H9 (cell line): ENCODE measurements around the gene MAD1L1. TPM values are rescaled to one million over a fixed set of nuclear protein-coding genes. Genes with fewer than 3 reads are reported as not detected.

Experiments
- DNase-seq: peaks from one replicate; pipeline ENCODE4 v3.0.0-alpha.2; 2017
- H2AFZ ChIP-seq: one replicate; pipeline ENCODE4 v1.6.1; 2013; ENCODE audit warnings: mild to moderate bottlenecking, low read length, control low read depth, moderate library complexity
- H2AK5ac ChIP-seq: 2 replicates; pipeline ENCODE4 v1.6.1; 2013; ENCODE audit warnings: low read length, control low read depth, mixed read lengths; ENCODE audit not compliant: insufficient read length
- H2BK120ac ChIP-seq: one replicate; pipeline ENCODE4 v1.6.1; 2013; ENCODE audit warnings: low read depth, mild to moderate bottlenecking, low read length, control low read depth, inconsistent platforms; ENCODE audit not compliant: poor library complexity, severe bottlenecking
- H2BK12ac ChIP-seq: 2 replicates; pipeline ENCODE4 v1.6.1; 2013; ENCODE audit warnings: low read length, control low read depth, mixed read lengths, low read depth; ENCODE audit not compliant: insufficient read length
- H2BK15ac ChIP-seq: 2 replicates; pipeline ENCODE4 v1.6.1; 2013; ENCODE audit warnings: low read depth, low read length, control low read depth
- H2BK20ac ChIP-seq: one replicate; pipeline ENCODE4 v1.6.1; 2013; ENCODE audit warnings: low read depth, mild to moderate bottlenecking, low read length, control low read depth, inconsistent platforms; ENCODE audit not compliant: poor library complexity, severe bottlenecking
- H2BK5ac ChIP-seq: 2 replicates; pipeline ENCODE4 v1.6.1; 2013; ENCODE audit warnings: low read length, control low read depth, mixed read lengths; ENCODE audit not compliant: insufficient read length
- H3K14ac ChIP-seq: 2 replicates; pipeline ENCODE4 v1.6.1; 2013; ENCODE audit warnings: low read length, control low read depth; ENCODE audit not compliant: insufficient read depth
- H3K18ac ChIP-seq: 2 replicates; pipeline ENCODE4 v1.6.1; 2013; ENCODE audit warnings: low read depth, mild to moderate bottlenecking, mixed read lengths, low read length, control low read depth; ENCODE audit not compliant: insufficient read length
- H3K23ac ChIP-seq: 2 replicates; pipeline ENCODE4 v1.6.1; 2013; ENCODE audit warnings: low read length, control low read depth, mixed read lengths, low read depth; ENCODE audit not compliant: insufficient read length
- H3K23me2 ChIP-seq: 2 replicates; pipeline ENCODE4 v1.6.1; 2013; ENCODE audit warnings: low read depth, mild to moderate bottlenecking, mixed read lengths, low read length, control low read depth; ENCODE audit not compliant: insufficient read length, poor library complexity, severe bottlenecking
- H3K27ac ChIP-seq: 2 replicates; pipeline ENCODE4 v1.5.1; 2013; ENCODE audit warnings: low read length, control low read depth, mixed read lengths, low read depth; ENCODE audit not compliant: insufficient read length
- H3K27me3 ChIP-seq: 2 replicates; pipeline ENCODE4 v1.6.1; 2013; ENCODE audit warnings: low read length, control low read depth, inconsistent platforms; ENCODE audit not compliant: insufficient read depth
- H3K4ac ChIP-seq: 2 replicates; pipeline ENCODE4 v1.6.1; 2013; ENCODE audit warnings: low read depth, mild to moderate bottlenecking, control low read depth, inconsistent platforms, low read length, moderate library complexity
- H3K4me1 ChIP-seq: 2 replicates; pipeline ENCODE4 v1.6.1; 2013; ENCODE audit warnings: low read length, control low read depth, inconsistent platforms; ENCODE audit not compliant: insufficient read depth
- H3K4me2 ChIP-seq: 2 replicates; pipeline ENCODE4 v1.6.1; 2013; ENCODE audit warnings: low read length, control low read depth, mixed read lengths; ENCODE audit not compliant: insufficient read length, insufficient read depth
- H3K56ac ChIP-seq: 2 replicates; pipeline ENCODE4 v1.6.1; 2013; ENCODE audit warnings: low read depth, mild to moderate bottlenecking, mixed read lengths, low read length, control low read depth; ENCODE audit not compliant: insufficient read length
- H3K79me1 ChIP-seq: 2 replicates; pipeline ENCODE4 v1.6.1; 2013; ENCODE audit warnings: low read depth, mild to moderate bottlenecking, moderate library complexity, low read length, control low read depth, inconsistent platforms; ENCODE audit not compliant: insufficient read depth, poor library complexity, severe bottlenecking
- H3K79me2 ChIP-seq: 2 replicates; pipeline ENCODE4 v1.6.1; 2013; ENCODE audit warnings: low read length, control low read depth, inconsistent platforms; ENCODE audit not compliant: insufficient read depth
- H3K9ac ChIP-seq: 2 replicates; pipeline ENCODE4 v1.6.1; 2013; ENCODE audit warnings: low read length, control low read depth, mixed read lengths; ENCODE audit not compliant: insufficient read length; ENCODE audit errors: extremely low read depth
- H3K9me3 ChIP-seq: one replicate; pipeline ENCODE4 v1.6.1; 2013; ENCODE audit warnings: low read depth, low read length, inconsistent platforms; ENCODE audit not compliant: control insufficient read depth
- H3T11ph ChIP-seq: one replicate; pipeline ENCODE4 v1.6.1; 2013; ENCODE audit warnings: mild to moderate bottlenecking, low read length, control low read depth, inconsistent platforms
- H4K20me1 ChIP-seq: one replicate; pipeline ENCODE4 v1.6.1; 2013; ENCODE audit not compliant: control insufficient read depth, insufficient read length, insufficient read depth
- H4K5ac ChIP-seq: 2 replicates; pipeline ENCODE4 v1.6.1; 2013; ENCODE audit warnings: low read depth, mild to moderate bottlenecking, mixed read lengths, low read length, control low read depth; ENCODE audit not compliant: insufficient read length
- H4K8ac ChIP-seq: replicated peaks from 2 replicates; pipeline ENCODE4 v1.6.1; 2013; ENCODE audit warnings: low read length, control low read depth, mixed read lengths, low read depth; ENCODE audit not compliant: insufficient read length
- H4K91ac ChIP-seq: 2 replicates; pipeline ENCODE4 v1.6.1; 2013; ENCODE audit warnings: low read depth, mild to moderate bottlenecking, moderate library complexity, mixed read lengths, low read length, control low read depth; ENCODE audit not compliant: insufficient read length
- H3K27ac Mint-ChIP-seq, 3 experiments: 2 replicates in 2 of 3; 3 replicates in 1 of 3; pipeline ENCODE4 v1.8.0; 2020 to 2021; ENCODE audit warnings: mixed read lengths in 3 of 3, mild to moderate bottlenecking in 1 of 3, moderate library complexity in 1 of 3
- H3K27me3 Mint-ChIP-seq: 2 replicates; pipeline ENCODE4 v1.8.0; 2021; ENCODE audit warnings: low read depth, mild to moderate bottlenecking, moderate library complexity, mixed read lengths
- H3K36me3 Mint-ChIP-seq, 3 experiments: 2 replicates in 2 of 3; 3 replicates in 1 of 3; pipeline ENCODE4 v1.8.0; 2020 to 2021; ENCODE audit warnings: low read depth in 3 of 3, mixed read lengths in 3 of 3; ENCODE audit not compliant: insufficient read depth in 1 of 3
- H3K4me1 Mint-ChIP-seq, 2 experiments: 2 replicates each; pipeline ENCODE4 v1.8.0; 2020; ENCODE audit warnings: mixed read lengths in 2 of 2
- H3K4me3 Mint-ChIP-seq, 2 experiments: 2 replicates in 1 of 2; 3 replicates in 1 of 2; pipeline ENCODE4 v1.8.0; 2020 to 2021; ENCODE audit warnings: mild to moderate bottlenecking in 2 of 2, mixed read lengths in 2 of 2, moderate library complexity in 1 of 2
- H3K9me3 Mint-ChIP-seq, 2 experiments: 2 replicates in 1 of 2; 3 replicates in 1 of 2; pipeline ENCODE4 v1.8.0; 2020; ENCODE audit warnings: mild to moderate bottlenecking in 2 of 2, mixed read lengths in 2 of 2, moderate library complexity in 1 of 2
- CTCF ChIP-seq: fragments of 200-600 bp; sonication (generic); conservative IDR thresholded peaks from 3 replicates; pipeline ENCODE4 v1.8.0; 2021; ENCODE audit warnings: antibody characterized with exemption, mild to moderate bottlenecking
- WGBS: extraction: QIAGEN DNeasy Blood & Tissue Kit; methylation state at CpG from one replicate; pipeline ENCODE4 v1.1.7; 2013; ENCODE audit warnings: missing lambda C conversion rate, low lambda C conversion rate, mixed read lengths; ENCODE audit not compliant: insufficient read length; ENCODE audit errors: extremely low coverage; 5-methylcytosine and 5-hydroxymethylcytosine counted together
- total RNA-seq: library from RNA; stranded (reverse); gene quantifications from 2 replicates; pipeline ENCODE4 v1.2.1, GENCODE V29; 2021

Gene MAD1L1
- total RNA-seq, 1 experiment from 2014 or later: 39.0 TPM

DNA sequence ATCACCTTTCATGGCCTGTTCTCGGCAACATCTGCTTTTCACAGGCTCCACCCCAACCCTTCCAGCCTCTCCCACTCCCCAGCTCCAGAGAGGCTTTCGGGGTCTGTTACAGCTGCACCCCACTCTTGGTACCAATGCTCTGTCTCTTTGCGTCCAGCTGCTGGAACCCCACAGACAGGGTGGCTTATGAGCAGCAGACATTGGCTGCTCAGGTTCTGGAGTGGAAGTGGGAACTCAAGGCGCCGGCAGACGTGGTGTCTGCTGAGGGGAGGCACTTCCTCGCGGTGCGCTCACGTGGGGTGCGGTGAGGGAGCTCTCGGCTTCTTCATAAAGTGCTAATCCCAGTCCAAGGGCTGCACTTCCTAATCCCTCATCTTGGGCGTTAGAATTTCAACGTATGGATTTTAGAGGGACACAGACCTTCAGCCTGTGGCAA is 377.0 kb downstream of the MAD1L1 start:
- H3K4me3 Mint-ChIP-seq: no peak overlapping the region
- Histone ChIP-seq H2BK15ac (no peak overlapping the region), H4K8ac (no peak overlapping the region), H3K79me2 (no peaks in the 10 kb centered on the region), H3K4me2 (no peak overlapping the region), H3K23me2 (no peaks in the 10 kb centered on the region), H3K79me1 (no peaks in the 10 kb centered on the region), H3K56ac (no peak overlapping the region), H2BK5ac (no peak overlapping the region), H3T11ph (no peak overlapping the region), H2AK5ac (no peak overlapping the region), H3K18ac (no peak overlapping the region), H2BK12ac (no peak overlapping the region), H2BK20ac (no peak overlapping the region), H4K20me1 (peaks cover 3% of the 10 kb centered on the region), H3K9ac (no peak overlapping the region), H3K27ac (no peak overlapping the region), H4K5ac (no peak overlapping the region), H4K91ac (no peak overlapping the region), H3K9me3 (no peaks in the 10 kb centered on the region), H3K4ac (no peak overlapping the region), H3K14ac (no peak overlapping the region), H3K23ac (no peak overlapping the region), H3K4me1 (no peaks in the 10 kb centered on the region), H3K27me3 (no peaks in the 10 kb centered on the region), H2AFZ (no peak overlapping the region), H2BK120ac (no peak overlapping the region)
- peak overlapping the region in 1 of 3 experiments; percentile 75; a peak in 2 of 7 replicates for H3K27ac Mint-ChIP-seq
- H3K4me1 Mint-ChIP-seq: peaks cover 2 to 14% of the 10 kb centered on the region in 2 experiments; a peak in 2 of 4 replicates
- H3K9me3 Mint-ChIP-seq: no peaks in the 10 kb centered on the region
- no peak for DNase-seq
- WGBS: no CpG with 5 or more reads among the region's 14 CpGs
- 0 out of 7 replicates have a peak, but pooled peaks cover 0 to 4% (median 0%) of the 10 kb centered on the region in 3 experiments for H3K36me3 Mint-ChIP-seq
- no peak for TF ChIP-seq CTCF
- no peaks in the 10 kb centered on the region; the same call in 1 of the 2 replicates for H3K27me3 Mint-ChIP-seq
